Thyroid gland (tissue), 4 donors: Measurements from ENCODE around the gene TAF11. TPM values are rescaled to one million over a fixed set of nuclear protein-coding genes. Genes with fewer than 3 reads are reported as not detected.

Experiments
- DNase-seq, 2 donors: peaks; one replicate each; pipeline ENCODE4 v3.0.0-alpha.2; 2019
- H3K27ac ChIP-seq, 3 donors: fragments of 200-600 bp; sonication (generic); 1 replicate in 2 of 3; 2 replicates in 1 of 3; pipeline ENCODE4 v1.5.1; 2016 to 2019; ENCODE audit warnings: mild to moderate bottlenecking in 1 of 3, moderate library complexity in 1 of 3
- H3K27me3 ChIP-seq: fragments of 200-600 bp; sonication (generic); one replicate; pipeline ENCODE4 v1.5.1; 2019
- H3K36me3 ChIP-seq, 2 donors: fragments of 200-600 bp; sonication (generic); one replicate each; pipeline ENCODE4 v1.5.1; 2016 to 2019
- H3K4me1 ChIP-seq, 2 donors: fragments of 200-600 bp; sonication (generic); one replicate each; pipeline ENCODE4 v1.5.1; 2017 to 2019
- H3K4me3 ChIP-seq, 3 donors: fragments of 200-600 bp; sonication (generic); replicated peaks in 1 of 3; 1 replicate in 2 of 3; 2 replicates in 1 of 3; pipeline ENCODE4 v1.5.1; 2016; ENCODE audit warnings: mild to moderate bottlenecking in 1 of 3
- H3K9me3 ChIP-seq: fragments of 200-600 bp; sonication (generic); one replicate; pipeline ENCODE4 v1.5.1; 2017
- CTCF ChIP-seq, 6 experiments: fragments of 200-600 bp in 3 of 6; fragments of 450-650 bp in 3 of 6; sonication (generic) in 3 of 6; IDR thresholded peaks; one replicate each; pipeline ENCODE4 v1.5.1; 2016 to 2019; ENCODE audit warnings: antibody characterized with exemption in 6 of 6, mild to moderate bottlenecking in 2 of 6, inconsistent platforms in 1 of 6, moderate library complexity in 1 of 6
- POLR2A ChIP-seq, 2 donors: fragments of 450-650 bp; IDR thresholded peaks; one replicate each; pipeline ENCODE4 v1.6.1; 2017; ENCODE audit warnings: antibody characterized with exemption in 2 of 2, mild to moderate bottlenecking in 2 of 2, moderate library complexity in 1 of 2
- WGBS, 2 donors: methylation state at CpG; one replicate each; pipeline ENCODE4 v1.1.5; 2017; 5-methylcytosine and 5-hydroxymethylcytosine counted together
- intact Hi-C: fragments of 100-400 bp; cut with DNase I; formaldehyde crosslinking; loops from one replicate; pipeline ENCODE4 v1.15.1; 2023
- total RNA-seq, 4 donors: library from RNA; depleted of rRNA; stranded (reverse); fragments of >200 nt; gene quantifications; one replicate each; pipeline ENCODE4 v1.2.3, GENCODE V29; 2016

The TAF11 gene
- total RNA-seq, 4 donors from 2014 or later: 12.8 to 32.2 (median 20.2) TPM

- 72 to 85% methylated on average over 3 of the region's 3 CpGs for WGBS, 2 donors
- Histone ChIP-seq H3K4me1 (peaks cover 8 to 14% of the 10 kb centered on the region in 2 donors), H3K27ac (no peak overlapping the region), H3K9me3 (no peaks in the 10 kb centered on the region), H3K27me3 (no peaks in the 10 kb centered on the region), H3K4me3 (no peak overlapping the region), H3K36me3 (no peaks in the 10 kb centered on the region)
- DNase-seq: no peak
- TF ChIP-seq POLR2A (IDR thresholded peaks at IDR 0.05) (no peak), CTCF (IDR thresholded peaks at IDR 0.05) (no peak)
- intact Hi-C loops: no loop called here
Measured at GRCh38 chr6:34922177-34922663, 34.4 kb upstream of the TAF11 start.

- no peaks in the 10 kb centered on the region for H3K27me3 ChIP-seq
- WGBS, 2 donors: 87 to 99% methylated on average over 4 of the region's 4 CpGs
- intact Hi-C loops: no loop called here
Measured at GRCh38 chr6:34920097-34920496, 32.3 kb upstream of the TAF11 start.

GRCh38 chr6:34919651-34920050, 31.8 kb upstream of the TAF11 start:
- no peak for DNase-seq
- Histone ChIP-seq H3K27ac (no peak overlapping the region), H3K9me3 (no peaks in the 10 kb centered on the region), H3K27me3 (no peaks in the 10 kb centered on the region), H3K4me1 (peaks cover 9 to 19% of the 10 kb centered on the region in 2 donors), H3K4me3 (no peak overlapping the region), H3K36me3 (no peaks in the 10 kb centered on the region)
- TF ChIP-seq CTCF (IDR thresholded peaks at IDR 0.05) (no peak), POLR2A (IDR thresholded peaks at IDR 0.05) (no peak)
- WGBS, 2 donors: 80 to 91% methylated on average over 1 of the region's 1 CpG
- intact Hi-C loops: no loop called here

More at GRCh38 chr6:34920097-34920496, 32.3 kb upstream of the TAF11 start:
- Histone ChIP-seq H3K9me3 (no peaks in the 10 kb centered on the region), H3K4me1 (peaks cover 10 to 19% of the 10 kb centered on the region in 2 donors), H3K36me3 (no peaks in the 10 kb centered on the region), H3K4me3 (no peak overlapping the region), H3K27ac (no peak overlapping the region)
- DNase-seq: no peak
- TF ChIP-seq CTCF (IDR thresholded peaks at IDR 0.05): no peak
- no peak for TF ChIP-seq POLR2A (IDR thresholded peaks at IDR 0.05)

- peak overlapping the region in 1 of 3 donors; percentile 1 for H3K27ac ChIP-seq
- H3K27me3 ChIP-seq: no peaks in the 10 kb centered on the region
- WGBS, 2 donors: 73 to 87% methylated on average over 6 of the region's 6 CpGs
- no peaks in the 10 kb centered on the region for H3K9me3 ChIP-seq
- no peak for DNase-seq
- no peak for TF ChIP-seq POLR2A (IDR thresholded peaks at IDR 0.05)
- peaks cover 9 to 19% of the 10 kb centered on the region in 2 donors for H3K4me1 ChIP-seq
- intact Hi-C loops: no loop called here
- no peak overlapping the region for H3K4me3 ChIP-seq
- no peaks in the 10 kb centered on the region for H3K36me3 ChIP-seq
Measured at GRCh38 chr6:34917626-34918285, 29.9 kb upstream of the TAF11 start.

GRCh38 chr6:34916348-34916967, 28.6 kb upstream of the TAF11 start:
- no peak for DNase-seq
- Histone ChIP-seq H3K36me3 (no peaks in the 10 kb centered on the region), H3K9me3 (no peaks in the 10 kb centered on the region), H3K4me1 (peaks cover 9 to 19% of the 10 kb centered on the region in 2 donors), H3K4me3 (no peak overlapping the region), H3K27ac (no peak overlapping the region), H3K27me3 (no peaks in the 10 kb centered on the region)
- intact Hi-C loops: no loop called here
- TF ChIP-seq POLR2A (IDR thresholded peaks at IDR 0.05) (no peak), CTCF (IDR thresholded peaks at IDR 0.05) (no peak)
- 84 to 87% methylated on average over 4 of the region's 4 CpGs for WGBS, 2 donors
